ENCODE data around the gene C21orf58.

Gene C21orf58

DNA sequence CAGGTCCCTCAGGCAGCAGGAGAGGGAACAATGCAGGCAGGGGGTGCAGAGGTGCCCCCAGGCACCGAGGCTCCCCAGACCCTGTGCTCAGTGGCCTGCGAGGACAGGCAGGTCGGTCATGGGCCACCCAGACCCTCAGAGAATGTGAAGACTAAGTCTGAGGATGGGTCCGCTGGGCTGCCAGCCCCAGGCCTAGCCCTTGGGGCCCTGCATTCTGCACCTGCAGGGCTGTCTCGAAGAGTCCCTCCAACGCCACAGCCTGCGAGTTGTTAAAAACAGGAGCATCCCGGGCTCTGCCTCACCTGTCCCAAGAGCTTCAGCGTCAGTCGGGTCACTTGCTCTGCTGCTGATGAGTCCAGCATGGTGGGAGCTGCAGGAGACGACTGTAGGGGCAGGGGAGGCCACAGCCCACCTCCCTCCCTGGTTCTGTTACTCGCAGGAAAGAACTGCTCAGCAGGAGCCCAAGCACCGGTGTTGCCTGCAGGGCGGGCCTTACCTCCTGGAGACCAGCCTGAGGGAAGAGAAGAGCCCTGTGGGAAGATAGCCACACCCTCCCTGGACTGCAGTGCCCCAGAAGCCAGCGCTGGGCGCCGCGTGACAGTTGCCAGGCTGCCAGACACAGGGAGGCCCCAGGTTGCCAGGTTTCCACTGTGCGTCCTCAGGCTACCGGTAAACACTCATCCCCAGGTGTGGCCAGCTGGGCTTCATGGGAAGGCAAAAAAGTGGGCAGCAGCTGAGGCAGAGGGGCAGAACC lies 5.8 kb downstream of the C21orf58 start:
- H3K4me2 ChIP-seq (ENCODE audit: low read length): no peak overlapping the region
- H3K9me3 ChIP-seq (ENCODE audit: control insufficient read depth, low read length): no peaks in the 10 kb centered on the region
- H3K4me1 ChIP-seq: no peaks in the 10 kb centered on the region
- no peaks in the 10 kb centered on the region for H3K27me3 ChIP-seq (ENCODE audit: control insufficient read depth, insufficient read depth, low read length)
- no peak overlapping the region for H3K27ac ChIP-seq
- H2AFZ ChIP-seq: no peak overlapping the region
- H3K79me2 ChIP-seq: no peaks in the 10 kb centered on the region
- no peaks in the 10 kb centered on the region for H3K36me3 ChIP-seq (ENCODE audit: control insufficient read depth, insufficient read depth, low read length)
- no peak for TF ChIP-seq CTCF (IDR thresholded peaks at IDR 0.05)
- H3K9ac ChIP-seq: no peak overlapping the region
- no peak overlapping the region for H3K4me3 ChIP-seq (ENCODE audit: low read depth, low read length)

DNA sequence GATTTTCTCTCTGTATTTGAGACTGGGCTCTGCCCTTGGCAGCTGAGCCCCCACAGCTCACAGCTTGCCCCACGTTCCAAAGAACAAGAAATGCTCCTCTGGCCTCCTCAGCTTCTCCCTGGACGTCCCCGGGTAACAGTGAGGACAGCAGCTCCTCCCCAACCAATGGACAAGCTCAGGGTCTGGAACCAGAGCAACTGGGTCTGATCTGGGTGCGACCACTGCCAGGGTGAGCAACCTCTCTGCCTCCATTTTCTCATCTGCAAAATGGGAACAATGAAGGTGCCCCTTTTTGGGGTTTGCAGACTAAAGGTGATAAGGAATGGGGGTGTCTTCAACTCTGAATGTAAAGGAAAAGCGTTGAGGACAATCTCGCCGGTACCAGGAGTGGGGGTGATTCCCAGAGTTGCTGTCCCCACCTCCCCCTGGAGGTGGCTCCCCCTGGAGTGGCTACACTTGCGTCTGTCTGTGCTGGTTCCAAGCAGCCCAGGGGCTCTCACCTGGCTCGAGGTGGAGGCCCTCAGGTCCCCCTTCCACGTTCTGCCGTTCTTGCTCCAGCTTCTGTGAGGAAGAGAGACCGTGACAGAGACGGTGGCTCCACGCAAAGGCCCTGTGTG lies 6.9 kb downstream of the C21orf58 start:
- Histone ChIP-seq H2AFZ (no peak overlapping the region), H3K4me1 (no peaks in the 10 kb centered on the region), H3K9ac (no peak overlapping the region), H3K4me2 (ENCODE audit: low read length) (no peak overlapping the region), H3K27ac (no peak overlapping the region), H3K9me3 (ENCODE audit: control insufficient read depth, low read length) (no peaks in the 10 kb centered on the region), H3K4me3 (ENCODE audit: low read depth, low read length) (no peak overlapping the region), H3K36me3 (ENCODE audit: control insufficient read depth, insufficient read depth, low read length) (no peaks in the 10 kb centered on the region), H3K79me2 (no peaks in the 10 kb centered on the region), H3K27me3 (ENCODE audit: control insufficient read depth, insufficient read depth, low read length) (no peaks in the 10 kb centered on the region)
- TF ChIP-seq CTCF (IDR thresholded peaks at IDR 0.05): no peak

GRCh38 chr21:46314441-46315020 lies 9.1 kb downstream of the C21orf58 start:
- Histone ChIP-seq H3K9me3 (ENCODE audit: control insufficient read depth, low read length) (no peaks in the 10 kb centered on the region), H3K4me1 (no peaks in the 10 kb centered on the region), H3K4me2 (ENCODE audit: low read length) (no peak overlapping the region), H2AFZ (no peak overlapping the region), H3K27ac (no peak overlapping the region), H3K36me3 (ENCODE audit: control insufficient read depth, insufficient read depth, low read length) (no peaks in the 10 kb centered on the region), H3K27me3 (ENCODE audit: control insufficient read depth, insufficient read depth, low read length) (no peaks in the 10 kb centered on the region), H3K79me2 (no peaks in the 10 kb centered on the region), H3K9ac (no peak overlapping the region), H3K4me3 (ENCODE audit: low read depth, low read length) (no peak overlapping the region)
- no peak for TF ChIP-seq CTCF (IDR thresholded peaks at IDR 0.05)

- Histone ChIP-seq H3K27ac (no peak overlapping the region), H3K27me3 (ENCODE audit: control insufficient read depth, insufficient read depth, low read length) (no peaks in the 10 kb centered on the region), H3K4me2 (ENCODE audit: low read length) (no peak overlapping the region), H3K9me3 (ENCODE audit: control insufficient read depth, low read length) (no peaks in the 10 kb centered on the region), H3K9ac (no peak overlapping the region), H2AFZ (no peak overlapping the region), H3K4me1 (no peaks in the 10 kb centered on the region), H3K4me3 (ENCODE audit: low read depth, low read length) (no peak overlapping the region), H3K79me2 (no peaks in the 10 kb centered on the region), H3K36me3 (ENCODE audit: control insufficient read depth, insufficient read depth, low read length) (no peaks in the 10 kb centered on the region)
- no peak for TF ChIP-seq CTCF (IDR thresholded peaks at IDR 0.05)
Measured at GRCh38 chr21:46312949-46313348, 10.7 kb downstream of the C21orf58 start.

All from parathyroid adenoma (tissue), 2 donors.